Breast epithelium (tissue), 3 donors: Measurements from ENCODE around the gene SP1.

ENCODE experiments used
- POLR2A ChIP-seq: fragments of 450-650 bp; IDR thresholded peaks from one replicate; pipeline ENCODE4 v1.6.1; 2016; ENCODE audit warnings: antibody characterized with exemption, mild to moderate bottlenecking, moderate library complexity
- TF ChIP-seq, protein P1 (sequence below), 3 donors: fragments of 450-650 bp; IDR thresholded peaks; one replicate each; pipeline ENCODE4 v1.5.1; 2016 to 2017; ENCODE audit warnings: antibody characterized with exemption in 3 of 3, mild to moderate bottlenecking in 3 of 3, moderate library complexity in 3 of 3

DNA sequence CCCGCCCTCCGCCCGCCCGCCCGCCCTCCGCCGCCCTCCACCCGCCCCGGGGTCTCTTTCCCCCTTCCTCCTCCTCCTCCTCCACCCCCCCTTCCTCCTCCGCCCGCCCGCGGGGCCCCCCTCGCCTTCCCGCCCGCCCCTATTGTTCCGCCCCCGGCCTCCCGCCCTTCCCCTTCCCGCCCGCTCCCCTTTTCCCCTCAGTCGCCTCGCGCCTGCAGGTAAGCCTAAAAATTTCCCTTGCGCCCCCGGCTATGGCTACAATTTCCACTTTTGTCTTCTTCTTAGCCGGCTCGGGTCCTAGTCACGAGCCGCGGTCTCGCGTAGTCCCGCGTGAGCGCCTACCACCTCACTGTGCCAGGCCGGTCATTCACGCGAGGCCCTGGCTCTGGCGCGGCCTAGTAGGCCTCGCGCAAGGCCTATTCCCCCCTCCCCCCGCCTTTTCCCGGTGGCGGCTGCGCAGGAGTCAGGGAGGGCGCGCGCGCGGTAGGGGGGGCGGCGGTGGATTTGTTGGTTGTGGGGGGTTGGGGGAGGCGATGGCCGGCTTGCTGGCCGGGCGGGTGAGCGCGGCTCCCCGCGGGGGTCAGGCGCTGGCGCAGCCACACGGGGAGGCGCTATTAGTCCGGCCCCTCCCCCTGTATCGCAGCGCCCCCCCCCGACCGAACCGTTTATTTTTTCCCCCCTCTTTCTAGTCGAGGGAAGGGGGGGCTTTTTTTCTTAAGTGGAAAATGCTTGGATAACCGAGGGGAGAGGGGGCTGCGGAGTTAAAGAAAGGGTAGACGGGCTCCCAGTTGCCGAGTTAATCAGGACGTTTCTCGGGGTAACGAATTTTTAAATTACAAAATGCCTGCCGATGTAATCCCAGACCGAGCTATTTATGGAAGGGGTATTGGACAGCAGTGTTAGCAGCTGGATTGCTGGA is 72.4 kb downstream of the SP1 start:
- TF ChIP-seq, protein P1, sequence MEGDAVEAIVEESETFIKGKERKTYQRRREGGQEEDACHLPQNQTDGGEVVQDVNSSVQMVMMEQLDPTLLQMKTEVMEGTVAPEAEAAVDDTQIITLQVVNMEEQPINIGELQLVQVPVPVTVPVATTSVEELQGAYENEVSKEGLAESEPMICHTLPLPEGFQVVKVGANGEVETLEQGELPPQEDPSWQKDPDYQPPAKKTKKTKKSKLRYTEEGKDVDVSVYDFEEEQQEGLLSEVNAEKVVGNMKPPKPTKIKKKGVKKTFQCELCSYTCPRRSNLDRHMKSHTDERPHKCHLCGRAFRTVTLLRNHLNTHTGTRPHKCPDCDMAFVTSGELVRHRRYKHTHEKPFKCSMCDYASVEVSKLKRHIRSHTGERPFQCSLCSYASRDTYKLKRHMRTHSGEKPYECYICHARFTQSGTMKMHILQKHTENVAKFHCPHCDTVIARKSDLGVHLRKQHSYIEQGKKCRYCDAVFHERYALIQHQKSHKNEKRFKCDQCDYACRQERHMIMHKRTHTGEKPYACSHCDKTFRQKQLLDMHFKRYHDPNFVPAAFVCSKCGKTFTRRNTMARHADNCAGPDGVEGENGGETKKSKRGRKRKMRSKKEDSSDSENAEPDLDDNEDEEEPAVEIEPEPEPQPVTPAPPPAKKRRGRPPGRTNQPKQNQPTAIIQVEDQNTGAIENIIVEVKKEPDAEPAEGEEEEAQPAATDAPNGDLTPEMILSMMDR (IDR thresholded peaks at IDR 0.05): peak in 2 of 3 donors; percentile 12 to 18
- no peak for TF ChIP-seq POLR2A
